ENCODE data around the gene AHCYL1. TPM values are rescaled to one million over a fixed set of nuclear protein-coding genes. Genes with fewer than 3 reads are reported as not detected.

The AHCYL1 gene
- total and polyA plus RNA-seq, 10 donors: 16.2 to 65.3 (median 50.0) TPM

GRCh38 chr1:110038271-110038670 lies 53.7 kb downstream of the AHCYL1 start:
- intact Hi-C loops (cut with DNase I; ENCODE audit: low total_unique reads): no loop called here
- H3K27ac ChIP-seq: no peak overlapping the region
- H3K4me1 ChIP-seq: peaks cover 16 to 40% (median 32%) of the 10 kb centered on the region in 6 donors
- no peaks in the 10 kb centered on the region for H3K9me3 ChIP-seq
- WGBS, 5 donors: 91 to 97% (median 94%) methylated on average over 5 of the region's 5 CpGs
- H3K4me3 ChIP-seq: no peak overlapping the region
- H3K27me3 ChIP-seq (replicated peaks in 1 of 7): no peaks in the 10 kb centered on the region
- DNase-seq: no peak
- TF ChIP-seq POLR2A (IDR thresholded peaks at IDR 0.05): no peak
- no peak for TF ChIP-seq CTCF (IDR thresholded peaks at IDR 0.05 in 8 of 11, conservative IDR thresholded peaks at IDR 0.05 in 3 of 11)
- no peak for TF ChIP-seq POLR2AphosphoS5 (IDR thresholded peaks at IDR 0.05)
- peaks cover 6 to 71% (median 53%) of the 10 kb centered on the region in 6 donors for H3K36me3 ChIP-seq

- no peak for TF ChIP-seq POLR2AphosphoS5 (IDR thresholded peaks at IDR 0.05)
- no peak for TF ChIP-seq POLR2A (IDR thresholded peaks at IDR 0.05)
- no peak for TF ChIP-seq CTCF (IDR thresholded peaks at IDR 0.05 in 8 of 11, conservative IDR thresholded peaks at IDR 0.05 in 3 of 11)
- intact Hi-C loops (cut with DNase I; ENCODE audit: low total_unique reads): no loop called here
- DNase-seq: no peak
- Histone ChIP-seq H3K27me3 (replicated peaks in 1 of 7) (no peaks in the 10 kb centered on the region), H3K36me3 (peaks cover 11 to 85% (median 67%) of the 10 kb centered on the region in 6 donors), H3K9me3 (no peaks in the 10 kb centered on the region), H3K27ac (no peak overlapping the region), H3K4me3 (no peak overlapping the region), H3K4me1 (peaks cover 16 to 30% (median 24%) of the 10 kb centered on the region in 6 donors)
- WGBS, 5 donors: 77 to 93% (median 87%) methylated on average over 4 of the region's 4 CpGs
These were observed 55.1 kb downstream of the AHCYL1 start for GRCh38 chr1:110039641-110040040.

GRCh38 chr1:110040548-110040947 lies 56.0 kb downstream of the AHCYL1 start:
- TF ChIP-seq POLR2AphosphoS5 (IDR thresholded peaks at IDR 0.05) (peak in 1 of 3 donors; percentile 16), CTCF (IDR thresholded peaks at IDR 0.05 in 8 of 11, conservative IDR thresholded peaks at IDR 0.05 in 3 of 11) (no peak), POLR2A (IDR thresholded peaks at IDR 0.05) (no peak)
- Histone ChIP-seq H3K4me1 (peaks cover 12 to 23% (median 17%) of the 10 kb centered on the region in 6 donors), H3K27me3 (replicated peaks in 1 of 7) (no peaks in the 10 kb centered on the region), H3K27ac (no peak overlapping the region), H3K4me3 (no peak overlapping the region), H3K9me3 (no peaks in the 10 kb centered on the region), H3K36me3 (peaks cover 11 to 94% (median 76%) of the 10 kb centered on the region in 6 donors)
- intact Hi-C loops (cut with DNase I; ENCODE audit: low total_unique reads): no loop called here
- peak; percentile 44 for DNase-seq
- 86 to 91% (median 88%) methylated on average over 4 of the region's 4 CpGs for WGBS, 5 donors

GRCh38 chr1:110043016-110043415 lies 58.5 kb downstream of the AHCYL1 start:
- intact Hi-C loops (cut with DNase I; ENCODE audit: low total_unique reads): no loop called here

More at GRCh38 chr1:110043016-110043415, 58.5 kb downstream of the AHCYL1 start:
- Histone ChIP-seq H3K27me3 (replicated peaks in 1 of 7) (no peaks in the 10 kb centered on the region), H3K36me3 (peaks cover 11 to 100% (median 100%) of the 10 kb centered on the region in 6 donors), H3K4me3 (no peak overlapping the region), H3K27ac (no peak overlapping the region), H3K4me1 (no peaks in the 10 kb centered on the region), H3K9me3 (no peaks in the 10 kb centered on the region)
- TF ChIP-seq POLR2A (IDR thresholded peaks at IDR 0.05): no peak
- TF ChIP-seq POLR2AphosphoS5 (IDR thresholded peaks at IDR 0.05): no peak
- TF ChIP-seq CTCF (IDR thresholded peaks at IDR 0.05 in 8 of 11, conservative IDR thresholded peaks at IDR 0.05 in 3 of 11): no peak
- 94 to 99% (median 98%) methylated on average over 8 to 10 of the region's 10 CpGs for WGBS, 5 donors
- DNase-seq: peak; percentile 55
